Measurements from ENCODE around the gene FILIP1. TPM values are rescaled to one million over a fixed set of nuclear protein-coding genes. Genes with fewer than 3 reads are reported as not detected.
A peak's percentile ranks its signal among the peaks of the same experiment; 100 is the strongest.

The FILIP1 gene
- total and polyA plus RNA-seq, 2 donors from 2014 or later, result 0.80 to 4.6 TPM

- Histone ChIP-seq H3K27ac (ENCODE audit: low read depth in 2 of 2, low read length in 2 of 2) (no peak overlapping the region), H3K9me3 (ENCODE audit: control insufficient read depth in 2 of 3, insufficient read depth in 1 of 3, low read length in 3 of 3) (no peaks in the 10 kb centered on the region), H3K27me3 (ENCODE audit: control insufficient read depth, insufficient read depth, low read length) (no peaks in the 10 kb centered on the region), H3K36me3 (ENCODE audit: control insufficient read depth in 2 of 3, insufficient read depth in 3 of 3, low read length in 3 of 3) (no peaks in the 10 kb centered on the region), H3K4me3 (ENCODE audit: low read length in 3 of 3) (no peak overlapping the region), H3K4me1 (ENCODE audit: control insufficient read depth in 2 of 3, insufficient read depth in 2 of 3, low read depth in 1 of 3, low read length in 3 of 3) (peaks cover 0 to 11% (median 10%) of the 10 kb centered on the region in 3 donors), H3K9ac (ENCODE audit: low read length in 3 of 3) (no peak overlapping the region)
- TF ChIP-seq CTCF (IDR thresholded peaks at IDR 0.05; ENCODE audit: borderline replicate concordance, extremely low read depth, insufficient read depth), result no peak
- no peak for DNase-seq
- FAIRE-seq, result peak; percentile 56
- intact Hi-C loops (cut with DNase I), result no loop called here
Measured at GRCh38 chr6:75280131-75280855, 213.3 kb downstream of the FILIP1 start.

GRCh38 chr6:75279418-75279817 lies 214.2 kb downstream of the FILIP1 start:
- TF ChIP-seq CTCF (IDR thresholded peaks at IDR 0.05; ENCODE audit: borderline replicate concordance, extremely low read depth, insufficient read depth), result no peak
- Histone ChIP-seq H3K4me3 (ENCODE audit: low read length in 3 of 3) (no peak overlapping the region), H3K9ac (ENCODE audit: low read length in 3 of 3) (no peak overlapping the region), H3K36me3 (ENCODE audit: control insufficient read depth in 2 of 3, insufficient read depth in 3 of 3, low read length in 3 of 3) (no peaks in the 10 kb centered on the region), H3K27me3 (ENCODE audit: control insufficient read depth, insufficient read depth, low read length) (no peaks in the 10 kb centered on the region), H3K27ac (ENCODE audit: low read depth in 2 of 2, low read length in 2 of 2) (no peak overlapping the region), H3K4me1 (ENCODE audit: control insufficient read depth in 2 of 3, insufficient read depth in 2 of 3, low read depth in 1 of 3, low read length in 3 of 3) (peaks cover 0 to 11% (median 10%) of the 10 kb centered on the region in 3 donors), H3K9me3 (ENCODE audit: control insufficient read depth in 2 of 3, insufficient read depth in 1 of 3, low read length in 3 of 3) (no peaks in the 10 kb centered on the region)
- intact Hi-C loops (cut with DNase I), result no loop called here
- FAIRE-seq (no peak), DNase-seq (no peak)

GRCh38 chr6:75278474-75279077 lies 215.0 kb downstream of the FILIP1 start:
- Histone ChIP-seq H3K36me3 (ENCODE audit: control insufficient read depth in 2 of 3, insufficient read depth in 3 of 3, low read length in 3 of 3) (no peaks in the 10 kb centered on the region), H3K27me3 (ENCODE audit: control insufficient read depth, insufficient read depth, low read length) (no peaks in the 10 kb centered on the region), H3K4me3 (ENCODE audit: low read length in 3 of 3) (no peak overlapping the region), H3K9me3 (ENCODE audit: control insufficient read depth in 2 of 3, insufficient read depth in 1 of 3, low read length in 3 of 3) (no peaks in the 10 kb centered on the region), H3K9ac (ENCODE audit: low read length in 3 of 3) (no peak overlapping the region), H3K4me1 (ENCODE audit: control insufficient read depth in 2 of 3, insufficient read depth in 2 of 3, low read depth in 1 of 3, low read length in 3 of 3) (peaks cover 0 to 15% (median 10%) of the 10 kb centered on the region in 3 donors), H3K27ac (ENCODE audit: low read depth in 2 of 2, low read length in 2 of 2) (no peak overlapping the region)
- DNase-seq (no peak), FAIRE-seq (no peak)
- no peak for TF ChIP-seq CTCF (IDR thresholded peaks at IDR 0.05; ENCODE audit: borderline replicate concordance, extremely low read depth, insufficient read depth)
- intact Hi-C loops (cut with DNase I), result no loop called here

Data from kidney (tissue), 14 donors.